ENCODE data around the gene SPEN. TPM values are rescaled to one million over a fixed set of nuclear protein-coding genes. Genes with fewer than 3 reads are reported as not detected.

Gene SPEN
- total and polyA plus RNA-seq, 2 of the 13 experiments (the other 11 are each of a cell fraction or from before 2014, with no cell fraction given): 4.8 to 14.0 TPM

GRCh38 chr1:15834406-15835204, 12.9 kb upstream of the SPEN start (continued):
- TF ChIP-seq, protein P1, sequence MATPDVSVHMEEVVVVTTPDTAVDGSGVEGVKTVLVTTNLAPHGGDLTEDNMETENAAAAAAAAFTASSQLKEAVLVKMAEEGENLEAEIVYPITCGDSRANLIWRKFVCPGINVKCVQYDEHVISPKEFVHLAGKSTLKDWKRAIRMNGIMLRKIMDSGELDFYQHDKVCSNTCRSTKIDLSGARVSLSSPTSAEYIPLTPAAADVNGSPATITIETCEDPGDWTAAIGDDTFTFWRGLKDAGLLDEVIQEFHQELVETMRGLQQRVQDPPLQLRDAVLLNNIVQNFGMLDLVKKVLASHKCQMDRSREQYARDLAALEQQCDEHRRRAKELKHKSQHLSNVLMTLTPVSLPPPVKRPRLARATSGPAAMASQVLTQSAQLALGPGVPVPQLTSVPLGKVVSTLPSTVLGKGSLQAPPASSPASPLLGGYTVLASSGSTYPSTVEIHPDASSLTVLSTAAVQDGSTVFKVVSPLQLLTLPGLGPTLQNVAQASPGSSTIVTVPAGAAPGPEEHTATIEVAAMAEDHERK (CRISPR knock-in tag; IDR thresholded peaks at IDR 0.05; ENCODE audit: low read depth): 0 out of 2 replicates have a peak, but pooled peaks have one; percentile 13
- TF ChIP-seq CEBPB (IDR thresholded peaks at IDR 0.05; ENCODE audit: borderline replicate concordance, low read depth, low read length) (no peak), POGZ (CRISPR knock-in tag; IDR thresholded peaks at IDR 0.05) (no peak), RBM22 (optimal IDR thresholded peaks at IDR 0.05; ENCODE audit: low read length) (no peak), ZNF17 (CRISPR knock-in tag; IDR thresholded peaks at IDR 0.05) (0 out of 2 replicates have a peak, but pooled peaks have one; percentile 55), HBP1 (CRISPR knock-in tag; IDR thresholded peaks at IDR 0.05; ENCODE audit: low read depth) (no peak), ZNF788 (CRISPR knock-in tag; IDR thresholded peaks at IDR 0.05; ENCODE audit: borderline replicate concordance) (peak; percentile 74; the same call in 1 of the 2 replicates), GATAD1 (CRISPR knock-in tag; IDR thresholded peaks at IDR 0.05) (peak; percentile 36), ATF7 (IDR thresholded peaks at IDR 0.05) (no peak), ATF7 (CRISPR knock-in tag; IDR thresholded peaks at IDR 0.05) (no peak), KLF12 (CRISPR knock-in tag; IDR thresholded peaks at IDR 0.05; ENCODE audit: borderline replicate concordance) (peak; percentile 91), WIZ (CRISPR knock-in tag; IDR thresholded peaks at IDR 0.05) (no peak), ZKSCAN1 (IDR thresholded peaks at IDR 0.05; ENCODE audit: low read length) (no peak), SSRP1 (CRISPR knock-in tag; IDR thresholded peaks at IDR 0.05) (peak; percentile 49; the same call in 1 of the 2 replicates), RELA (CRISPR knock-in tag; IDR thresholded peaks at IDR 0.05) (peak; percentile 30; the same call in 1 of the 2 replicates), MED8 (CRISPR knock-in tag; IDR thresholded peaks at IDR 0.05; ENCODE audit: insufficient replicate concordance) (peak; percentile 50), ARNT2 (CRISPR knock-in tag; IDR thresholded peaks at IDR 0.05; ENCODE audit: low read depth) (no peak; the same call in 1 of the 2 replicates)
- TF ChIP-seq, protein P2, sequence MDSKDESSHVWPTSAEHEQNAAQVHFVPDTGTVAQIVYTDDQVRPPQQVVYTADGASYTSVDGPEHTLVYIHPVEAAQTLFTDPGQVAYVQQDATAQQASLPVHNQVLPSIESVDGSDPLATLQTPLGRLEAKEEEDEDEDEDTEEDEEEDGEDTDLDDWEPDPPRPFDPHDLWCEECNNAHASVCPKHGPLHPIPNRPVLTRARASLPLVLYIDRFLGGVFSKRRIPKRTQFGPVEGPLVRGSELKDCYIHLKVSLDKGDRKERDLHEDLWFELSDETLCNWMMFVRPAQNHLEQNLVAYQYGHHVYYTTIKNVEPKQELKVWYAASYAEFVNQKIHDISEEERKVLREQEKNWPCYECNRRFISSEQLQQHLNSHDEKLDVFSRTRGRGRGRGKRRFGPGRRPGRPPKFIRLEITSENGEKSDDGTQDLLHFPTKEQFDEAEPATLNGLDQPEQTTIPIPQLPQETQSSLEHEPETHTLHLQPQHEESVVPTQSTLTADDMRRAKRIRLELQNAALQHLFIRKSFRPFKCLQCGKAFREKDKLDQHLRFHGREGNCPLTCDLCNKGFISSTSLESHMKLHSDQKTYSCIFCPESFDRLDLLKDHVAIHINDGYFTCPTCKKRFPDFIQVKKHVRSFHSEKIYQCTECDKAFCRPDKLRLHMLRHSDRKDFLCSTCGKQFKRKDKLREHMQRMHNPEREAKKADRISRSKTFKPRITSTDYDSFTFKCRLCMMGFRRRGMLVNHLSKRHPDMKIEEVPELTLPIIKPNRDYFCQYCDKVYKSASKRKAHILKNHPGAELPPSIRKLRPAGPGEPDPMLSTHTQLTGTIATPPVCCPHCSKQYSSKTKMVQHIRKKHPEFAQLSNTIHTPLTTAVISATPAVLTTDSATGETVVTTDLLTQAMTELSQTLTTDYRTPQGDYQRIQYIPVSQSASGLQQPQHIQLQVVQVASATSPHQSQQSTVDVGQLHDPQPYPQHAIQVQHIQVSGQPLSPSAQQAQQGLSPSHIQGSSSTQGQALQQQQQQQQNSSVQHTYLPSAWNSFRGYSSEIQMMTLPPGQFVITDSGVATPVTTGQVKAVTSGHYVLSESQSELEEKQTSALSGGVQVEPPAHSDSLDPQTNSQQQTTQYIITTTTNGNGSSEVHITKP (CRISPR knock-in tag; IDR thresholded peaks at IDR 0.05; ENCODE audit: low read depth): no peak
- TF ChIP-seq, protein P3, sequence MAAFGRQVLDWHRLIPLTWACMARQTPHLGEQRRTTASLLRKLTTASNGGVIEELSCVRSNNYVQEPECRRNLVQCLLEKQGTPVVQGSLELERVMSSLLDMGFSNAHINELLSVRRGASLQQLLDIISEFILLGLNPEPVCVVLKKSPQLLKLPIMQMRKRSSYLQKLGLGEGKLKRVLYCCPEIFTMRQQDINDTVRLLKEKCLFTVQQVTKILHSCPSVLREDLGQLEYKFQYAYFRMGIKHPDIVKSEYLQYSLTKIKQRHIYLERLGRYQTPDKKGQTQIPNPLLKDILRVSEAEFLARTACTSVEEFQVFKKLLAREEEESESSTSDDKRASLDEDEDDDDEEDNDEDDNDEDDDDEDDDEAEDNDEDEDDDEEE (CRISPR knock-in tag; IDR thresholded peaks at IDR 0.05): no peak
- TF ChIP-seq, protein P4, sequence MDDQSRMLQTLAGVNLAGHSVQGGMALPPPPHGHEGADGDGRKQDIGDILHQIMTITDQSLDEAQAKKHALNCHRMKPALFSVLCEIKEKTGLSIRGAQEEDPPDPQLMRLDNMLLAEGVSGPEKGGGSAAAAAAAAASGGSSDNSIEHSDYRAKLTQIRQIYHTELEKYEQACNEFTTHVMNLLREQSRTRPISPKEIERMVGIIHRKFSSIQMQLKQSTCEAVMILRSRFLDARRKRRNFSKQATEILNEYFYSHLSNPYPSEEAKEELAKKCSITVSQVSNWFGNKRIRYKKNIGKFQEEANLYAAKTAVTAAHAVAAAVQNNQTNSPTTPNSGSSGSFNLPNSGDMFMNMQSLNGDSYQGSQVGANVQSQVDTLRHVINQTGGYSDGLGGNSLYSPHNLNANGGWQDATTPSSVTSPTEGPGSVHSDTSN (CRISPR knock-in tag; IDR thresholded peaks at IDR 0.05; ENCODE audit: borderline replicate concordance): no peak
